ENCODE measurements around the gene USP20.
A peak's percentile ranks its signal among the peaks of the same experiment; 100 is the strongest.

The USP20 gene

DNA sequence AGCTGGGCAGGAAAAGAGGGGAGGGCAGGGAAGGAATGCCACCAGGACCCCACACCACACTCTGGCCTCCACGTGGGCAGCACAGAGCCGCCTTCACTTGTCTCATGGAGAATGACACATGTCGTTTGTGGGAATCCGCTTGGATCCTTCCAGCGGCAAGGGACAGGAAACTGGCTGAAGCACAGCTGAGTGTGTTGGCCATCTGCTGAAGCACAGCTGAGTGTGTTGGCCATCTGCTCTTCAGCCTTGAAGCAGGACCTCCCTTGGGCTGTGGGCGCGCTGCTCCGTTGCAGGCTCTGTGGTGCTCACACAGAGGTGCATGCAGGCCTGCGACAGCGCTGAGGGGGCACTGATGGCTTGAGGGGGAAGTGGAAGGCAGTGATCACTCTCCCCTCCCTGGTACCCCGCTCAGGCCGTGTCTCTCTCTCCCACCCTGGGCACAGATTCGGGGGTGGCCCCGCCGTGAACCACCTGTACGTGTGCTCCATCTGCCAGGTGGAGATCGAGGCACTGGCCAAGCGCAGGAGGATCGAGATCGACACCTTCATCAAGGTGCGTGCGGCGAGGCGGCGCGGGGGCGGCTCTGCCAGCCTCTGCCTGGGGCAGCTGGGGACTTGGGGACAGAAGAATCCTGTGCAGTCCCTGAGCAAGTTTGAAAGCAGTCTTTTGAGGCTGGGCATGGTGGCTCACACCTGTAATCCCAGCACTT, 40.6 kb downstream of the USP20 start:
- no peak for ATAC-seq

DNA sequence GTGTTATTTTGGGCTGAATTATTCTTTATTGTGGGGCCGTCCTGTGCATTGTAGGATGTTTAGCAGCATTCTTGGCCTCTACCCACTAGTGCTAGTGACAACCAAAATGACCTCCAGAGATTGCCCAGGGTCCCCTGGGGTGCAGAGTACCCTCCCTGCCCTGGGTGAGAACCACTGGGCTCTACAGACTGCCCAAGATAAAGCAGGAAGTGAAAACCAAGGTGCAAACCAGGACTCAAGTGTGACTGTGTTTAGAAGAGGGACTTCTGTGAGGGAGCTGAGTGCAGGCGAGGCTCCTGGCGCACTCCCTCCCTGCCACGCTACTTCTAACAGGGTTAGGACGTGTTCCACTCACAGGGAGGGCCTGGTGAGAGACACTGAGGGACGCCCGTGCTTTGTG, 41.6 kb downstream of the USP20 start:
- ATAC-seq: no peak

DNA sequence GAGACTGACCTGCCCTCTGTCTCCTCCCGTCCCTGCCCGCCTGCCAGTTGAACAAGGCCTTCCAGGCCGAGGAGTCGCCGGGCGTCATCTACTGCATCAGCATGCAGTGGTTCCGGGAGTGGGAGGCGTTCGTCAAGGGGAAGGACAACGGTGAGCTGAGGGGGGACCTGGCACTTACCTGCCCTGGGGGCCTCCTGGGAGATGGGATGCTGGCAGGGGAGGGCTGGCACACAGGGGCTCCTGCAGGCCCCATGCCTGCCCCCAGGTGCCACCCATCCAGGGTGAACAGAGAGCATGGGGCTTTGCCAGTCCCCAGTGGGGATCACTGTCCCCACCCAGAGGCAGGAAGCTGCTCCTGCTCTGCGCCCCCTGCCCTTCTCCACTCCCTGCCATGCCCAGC, 43.0 kb downstream of the USP20 start:
- ATAC-seq: no peak

DNA sequence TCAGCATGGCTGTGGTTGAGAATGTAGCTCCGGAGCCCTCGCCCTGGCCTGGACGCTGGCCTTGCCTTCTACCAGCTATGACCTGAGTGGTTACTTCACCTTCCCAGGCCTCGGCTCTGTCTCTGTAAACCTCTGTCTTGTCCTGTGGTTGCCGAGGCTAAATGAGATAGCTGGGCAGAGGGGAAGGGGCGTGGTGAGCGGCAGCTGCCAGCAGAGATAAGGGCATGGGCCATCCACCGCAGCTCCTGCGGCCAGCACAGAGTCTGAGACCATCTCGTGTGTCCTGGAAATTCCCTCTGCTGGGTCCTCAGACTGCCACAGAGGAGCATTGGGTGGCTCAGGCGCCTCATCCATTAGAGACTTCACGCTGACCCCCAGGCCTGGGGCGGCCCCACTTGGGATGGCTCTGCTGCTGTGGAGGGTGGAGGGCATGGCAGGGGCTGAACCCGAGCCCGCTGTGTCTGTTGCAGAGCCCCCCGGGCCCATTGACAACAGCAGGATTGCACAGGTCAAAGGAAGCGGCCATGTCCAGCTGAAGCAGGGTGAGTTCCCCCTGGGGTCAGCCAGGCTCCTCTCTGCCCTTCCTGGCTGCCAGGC, 43.9 kb downstream of the USP20 start:
- no peak for ATAC-seq

DNA sequence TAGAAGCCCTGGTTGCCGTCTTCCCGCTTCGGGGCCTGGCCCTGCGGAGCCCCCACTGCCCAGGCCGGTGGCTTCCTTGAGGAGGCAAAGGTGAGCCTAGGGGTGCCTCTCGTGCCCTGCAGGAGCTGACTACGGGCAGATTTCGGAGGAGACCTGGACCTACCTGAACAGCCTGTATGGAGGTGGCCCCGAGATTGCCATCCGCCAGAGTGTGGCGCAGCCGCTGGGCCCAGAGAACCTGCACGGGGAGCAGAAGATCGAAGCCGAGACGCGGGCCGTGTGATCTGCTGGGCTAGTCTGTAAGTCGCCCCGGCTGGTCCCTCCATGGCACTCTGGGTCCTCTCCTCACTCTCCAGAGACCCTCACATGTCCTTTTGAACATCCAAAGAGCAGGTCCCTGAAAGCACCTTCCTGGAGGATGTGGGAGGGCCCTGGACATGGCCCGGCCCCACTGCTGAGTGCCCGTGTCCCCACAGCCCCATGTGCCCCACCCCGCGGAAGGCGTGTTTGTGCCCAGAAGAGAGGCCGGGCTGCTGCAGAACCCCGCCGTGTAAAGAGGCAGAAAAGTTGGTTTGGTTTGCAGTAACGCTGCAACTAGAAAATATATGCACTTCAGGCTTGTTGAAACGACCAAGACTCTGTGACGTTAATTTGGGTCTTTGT, 44.9 kb downstream of the USP20 start:
- no peak for ATAC-seq

DNA sequence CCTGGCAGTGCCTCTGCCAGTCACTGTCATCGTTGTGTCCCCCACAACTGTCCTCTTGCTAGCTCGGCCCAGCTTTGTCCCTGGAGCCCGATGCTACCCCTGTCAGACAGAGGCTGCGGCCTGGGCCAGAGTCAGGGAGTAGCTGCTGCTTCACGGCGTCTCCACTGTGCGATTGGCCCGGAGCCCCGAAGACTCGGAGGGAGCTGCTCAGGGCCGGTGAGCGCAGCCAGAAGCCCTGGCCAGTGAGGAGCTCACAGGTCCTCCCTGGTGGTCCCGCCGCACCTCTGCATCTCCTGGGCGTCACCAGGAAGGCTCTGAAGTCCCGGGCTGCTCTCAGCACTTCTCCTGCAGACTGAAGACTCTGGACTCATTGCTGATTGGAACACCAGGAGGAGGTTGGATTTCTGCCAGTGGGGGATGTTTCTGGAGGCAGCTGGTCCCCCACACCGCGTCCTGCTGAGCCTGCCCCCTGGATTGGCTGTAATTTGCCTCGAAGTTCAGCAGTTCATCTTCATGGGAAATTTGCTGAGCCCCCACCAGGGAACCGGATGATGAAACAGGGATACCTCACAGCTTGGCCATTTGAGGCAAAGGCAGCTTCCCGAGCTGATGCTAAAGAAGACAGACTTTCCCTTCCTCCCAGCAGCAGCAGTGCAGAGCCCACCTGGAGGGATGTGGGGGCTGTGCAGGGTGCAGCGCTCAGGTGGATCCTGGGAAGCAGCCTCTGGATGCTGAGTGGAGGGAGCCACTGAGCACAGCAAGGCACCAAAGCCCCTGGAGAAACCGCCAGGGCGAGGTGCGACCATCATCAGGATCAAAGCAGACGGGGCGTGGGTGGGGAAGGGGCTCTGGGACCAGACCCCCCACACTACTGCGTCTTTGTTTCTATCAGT, 45.6 kb downstream of the USP20 start:
- no peak for ATAC-seq

DNA sequence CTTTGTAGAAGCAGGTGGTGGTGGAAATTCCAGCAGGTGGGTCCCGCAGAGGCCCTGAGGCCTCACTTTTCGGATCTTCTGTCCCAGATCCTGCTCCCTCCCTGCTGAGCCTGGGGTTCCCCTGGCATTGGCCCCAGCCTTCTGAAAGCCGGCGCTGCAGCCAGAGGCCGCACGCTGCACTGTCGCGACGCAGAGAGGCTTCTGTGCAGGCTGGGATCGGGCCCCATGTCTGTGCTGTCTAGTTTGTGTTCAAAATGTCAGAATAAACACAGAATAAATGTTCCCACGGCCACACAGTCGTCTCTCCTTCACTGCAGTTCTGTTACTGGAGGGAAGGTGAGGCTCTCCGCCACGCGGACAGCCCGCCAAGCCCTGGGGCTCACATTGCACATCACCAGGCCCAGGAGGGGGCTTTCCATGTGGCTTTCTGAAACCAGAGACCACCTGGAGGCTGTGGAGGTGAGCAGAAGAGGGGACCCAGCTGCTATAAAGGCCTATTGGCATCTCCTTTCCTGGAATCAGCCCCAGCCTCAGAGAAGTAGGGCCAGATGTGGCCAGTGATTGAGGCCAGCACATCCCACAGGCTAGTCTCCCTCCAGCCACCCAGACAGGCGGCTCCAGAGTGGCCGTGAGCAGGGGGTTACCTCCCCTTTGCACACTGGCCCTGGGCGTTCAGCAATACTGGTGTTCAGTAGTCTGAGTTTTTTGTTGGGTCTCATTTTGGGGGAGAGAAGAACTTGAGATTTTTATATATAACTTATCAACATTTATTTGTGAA, 46.5 kb downstream of the USP20 start:
- no peak for ATAC-seq

DNA sequence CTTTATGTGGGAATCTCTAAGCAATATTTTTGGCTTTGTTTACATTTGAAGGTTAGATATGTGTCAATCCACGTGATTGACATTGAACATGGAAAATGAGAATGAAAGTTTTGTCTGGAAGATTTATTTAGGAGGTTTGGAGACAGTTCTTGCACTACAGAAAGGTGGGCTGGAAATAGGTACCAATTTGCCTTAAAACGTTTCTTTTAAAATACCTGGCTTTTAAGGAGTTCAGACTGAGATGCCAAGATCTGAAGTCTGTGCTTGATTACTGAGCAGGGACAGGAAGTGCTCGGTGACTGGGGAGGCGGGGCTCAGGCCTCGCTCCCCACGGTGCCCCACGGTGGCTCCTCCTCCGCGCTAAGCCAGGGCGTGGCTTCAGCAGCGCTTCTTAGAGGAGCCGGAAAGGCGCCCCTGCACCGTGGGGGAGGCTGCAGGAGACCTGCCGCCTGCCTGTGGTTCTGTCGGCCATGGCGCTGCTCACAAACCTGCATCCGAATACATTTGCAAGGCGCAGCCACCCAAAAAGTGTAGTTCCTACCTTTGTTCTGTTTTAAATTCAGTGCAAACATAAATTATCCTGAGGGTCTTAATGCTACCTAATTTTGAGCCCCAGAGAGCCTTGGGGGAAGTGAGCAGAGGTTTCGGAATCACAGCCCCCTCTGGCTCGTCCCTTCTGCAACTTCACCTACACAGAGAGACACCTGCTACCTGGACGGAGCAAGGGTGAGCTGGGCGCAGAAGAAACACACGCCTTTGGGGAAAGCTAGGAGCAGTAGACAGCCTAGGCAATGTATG, 49.2 kb downstream of the USP20 start:
- ATAC-seq: peak; percentile 55 to 57

DNA sequence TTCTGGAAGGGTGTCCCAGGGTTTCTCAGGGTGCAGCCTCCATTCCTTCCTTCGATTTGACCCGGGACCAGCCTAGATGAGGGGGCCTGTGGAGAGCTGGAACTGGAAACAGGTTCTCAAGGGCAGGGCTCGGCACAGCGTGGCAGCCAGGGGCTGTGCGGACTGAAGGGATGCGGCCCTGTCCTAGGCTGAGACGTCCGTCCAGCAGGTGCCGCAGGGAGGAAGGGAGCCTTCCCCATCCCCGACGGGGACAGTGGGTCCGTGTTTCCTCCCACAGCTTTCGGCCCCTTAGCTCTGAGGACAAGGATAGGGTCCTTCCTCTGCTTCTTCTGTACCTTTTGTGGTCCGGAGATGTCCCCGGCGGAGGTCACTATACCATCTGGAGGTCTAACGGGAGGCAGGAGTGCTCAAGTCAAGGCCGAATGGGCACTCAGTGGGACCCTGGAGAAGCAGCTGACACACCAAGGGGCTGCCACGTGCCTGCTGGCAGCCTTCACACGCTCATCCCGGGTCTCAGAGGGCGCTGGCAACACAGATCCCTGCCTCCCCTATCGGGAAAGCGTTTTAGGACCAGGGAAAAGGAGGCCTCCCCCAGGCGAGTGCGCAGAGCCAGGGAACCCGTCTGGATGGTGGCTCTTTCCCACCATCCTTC, 49.9 kb downstream of the USP20 start:
- ATAC-seq: no peak

DNA sequence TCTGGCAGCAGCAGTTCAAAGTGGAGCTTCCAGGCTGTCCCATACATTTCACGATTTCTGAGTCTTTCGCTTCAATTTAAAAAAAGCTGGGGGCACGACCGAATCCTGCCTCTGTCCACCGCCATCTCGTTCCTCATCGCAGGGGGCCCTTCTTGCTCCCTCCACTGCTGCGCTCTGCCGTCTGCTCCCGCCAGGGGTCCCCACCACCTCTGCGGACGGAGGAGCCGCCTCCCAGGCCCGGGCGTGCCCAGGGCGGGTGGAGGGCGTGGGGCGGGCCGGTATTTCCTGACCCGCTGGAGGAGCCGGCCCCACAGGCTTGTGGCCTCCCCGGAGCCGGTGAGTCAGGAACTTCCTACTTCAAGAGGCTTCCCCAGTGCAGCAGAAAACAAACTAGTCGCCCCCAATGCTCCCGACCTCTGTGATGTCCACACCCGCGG, 50.4 kb downstream of the USP20 start:
- peak; percentile 29 to 32 for ATAC-seq

DNA sequence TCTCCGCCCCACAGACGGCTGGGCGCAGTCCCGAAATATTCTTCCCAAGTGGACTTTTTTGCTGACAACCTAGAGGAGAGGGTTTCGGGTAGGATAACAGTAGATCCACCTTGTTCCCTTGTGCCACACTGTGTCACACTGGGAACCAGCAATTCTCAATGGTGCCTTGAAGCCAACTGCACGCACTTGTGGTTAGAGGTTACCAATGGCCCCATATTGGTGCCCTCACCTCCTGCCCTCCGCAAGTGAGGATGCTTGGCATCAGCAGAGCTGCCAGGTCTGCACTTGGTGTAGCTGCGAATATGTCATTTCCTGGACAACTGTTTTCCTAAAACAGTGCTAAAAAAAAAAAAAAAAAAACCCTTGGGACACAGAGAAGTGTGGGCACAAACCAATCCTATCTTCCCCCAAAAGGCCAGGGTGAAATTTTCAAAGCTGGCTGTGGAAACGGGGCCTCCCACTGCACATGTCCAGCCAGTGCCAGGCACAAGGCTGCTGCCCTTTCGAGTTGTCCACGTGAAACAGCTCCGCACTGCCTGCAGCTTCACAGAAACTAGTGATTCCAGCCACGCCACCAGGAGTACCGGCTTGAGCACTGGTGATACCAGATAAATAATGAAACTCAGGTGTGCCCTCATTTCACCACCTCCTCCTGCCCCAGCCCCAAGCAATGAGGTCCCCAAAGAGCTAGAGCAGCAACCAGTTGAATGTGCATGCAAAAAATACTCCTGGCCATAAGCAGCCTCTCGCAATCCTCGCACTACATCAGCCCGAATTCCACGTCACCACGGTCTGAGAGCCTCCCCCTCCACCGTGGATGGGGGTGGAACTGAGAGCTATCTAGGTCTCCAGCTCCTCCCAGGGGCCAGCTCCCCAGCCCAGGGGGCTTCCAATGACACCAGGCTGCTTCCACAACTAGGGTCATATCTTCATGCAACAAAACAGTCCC, 51.2 kb downstream of the USP20 start:
- ATAC-seq: no peak

DNA sequence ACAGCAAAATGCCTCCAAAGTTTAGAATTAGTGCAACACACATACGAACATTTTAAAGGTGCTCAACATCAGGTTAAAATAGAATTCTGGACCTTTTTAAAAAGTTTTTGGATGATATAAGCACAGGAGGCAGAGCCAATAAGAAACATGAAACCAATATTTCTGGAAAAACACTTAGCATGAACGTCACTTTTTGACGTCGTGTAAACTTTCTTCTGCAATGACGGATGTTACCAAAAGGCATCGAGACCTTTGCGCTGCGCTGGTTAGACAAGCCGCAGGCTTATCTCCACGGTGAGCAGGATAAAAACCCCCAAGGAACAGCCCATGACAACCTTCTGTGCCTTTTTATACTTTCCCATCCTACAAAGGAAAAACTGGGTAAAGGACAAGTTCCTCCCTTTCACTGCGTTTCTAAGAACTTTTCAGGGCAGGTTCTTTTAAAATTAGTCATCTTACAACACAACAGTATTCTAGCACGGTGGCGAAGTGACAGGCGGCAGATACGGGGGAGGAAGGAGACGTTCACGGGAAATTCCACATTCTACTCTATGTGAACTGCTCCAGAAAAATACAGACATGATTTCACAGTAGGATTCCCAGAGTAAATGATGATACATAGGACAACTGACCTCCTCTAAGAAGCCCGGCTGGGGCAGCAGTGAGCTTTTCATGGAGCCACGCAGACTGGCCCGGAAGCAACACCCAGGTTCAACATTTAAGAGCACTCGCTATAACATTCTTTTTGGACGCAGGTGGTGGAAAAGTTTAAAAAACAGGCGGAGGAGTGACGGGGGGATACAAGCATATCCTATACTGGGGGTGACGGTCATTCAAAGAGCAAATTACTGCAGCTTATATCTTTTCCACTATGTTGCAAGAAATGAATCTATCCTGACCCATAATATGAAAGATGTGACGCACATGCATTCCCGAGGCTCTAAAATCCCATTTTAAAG, 52.4 kb downstream of the USP20 start:
- ATAC-seq: peak; percentile 8 to 20

DNA sequence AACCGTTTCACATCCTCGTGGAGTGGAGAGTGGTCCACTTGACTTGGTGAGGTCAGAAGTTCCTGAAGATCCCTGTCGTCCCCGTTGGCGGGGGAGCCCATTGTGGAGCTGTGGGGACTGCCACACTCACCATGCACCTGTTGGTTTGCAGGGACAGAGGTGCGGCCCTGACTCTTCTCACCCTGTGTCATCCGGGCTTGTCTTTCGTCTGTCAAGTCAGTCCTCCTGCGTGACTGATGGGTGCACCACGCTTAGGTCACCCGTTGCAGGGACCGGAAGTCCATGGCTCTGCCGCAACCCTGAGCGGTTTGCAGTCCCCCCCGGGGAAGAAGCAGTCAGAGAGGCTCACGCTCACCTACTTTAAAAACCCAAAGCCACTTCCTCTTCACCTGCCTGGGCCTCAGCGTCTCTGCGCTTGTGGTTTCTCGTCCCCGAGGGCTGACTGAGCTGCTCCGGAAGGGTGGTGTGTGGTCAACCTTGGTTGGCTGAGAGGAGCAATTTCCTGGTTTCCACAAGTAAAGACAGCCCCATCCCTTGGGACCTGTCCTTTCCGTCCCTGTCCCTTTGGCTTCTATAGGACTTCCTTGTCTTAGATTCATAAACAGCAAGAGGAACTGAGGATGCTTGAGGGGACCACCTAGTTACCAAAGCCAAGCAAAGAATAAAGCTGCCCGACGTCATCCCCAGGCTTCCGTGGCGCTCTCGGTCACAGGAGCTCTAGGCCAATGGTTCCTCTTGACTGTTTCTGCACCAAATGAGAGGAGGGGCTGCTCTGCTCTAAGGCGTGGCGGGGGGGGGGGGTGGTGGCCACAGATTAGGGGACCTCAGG, 53.2 kb downstream of the USP20 start:
- peak; percentile 66 to 67 for ATAC-seq

DNA sequence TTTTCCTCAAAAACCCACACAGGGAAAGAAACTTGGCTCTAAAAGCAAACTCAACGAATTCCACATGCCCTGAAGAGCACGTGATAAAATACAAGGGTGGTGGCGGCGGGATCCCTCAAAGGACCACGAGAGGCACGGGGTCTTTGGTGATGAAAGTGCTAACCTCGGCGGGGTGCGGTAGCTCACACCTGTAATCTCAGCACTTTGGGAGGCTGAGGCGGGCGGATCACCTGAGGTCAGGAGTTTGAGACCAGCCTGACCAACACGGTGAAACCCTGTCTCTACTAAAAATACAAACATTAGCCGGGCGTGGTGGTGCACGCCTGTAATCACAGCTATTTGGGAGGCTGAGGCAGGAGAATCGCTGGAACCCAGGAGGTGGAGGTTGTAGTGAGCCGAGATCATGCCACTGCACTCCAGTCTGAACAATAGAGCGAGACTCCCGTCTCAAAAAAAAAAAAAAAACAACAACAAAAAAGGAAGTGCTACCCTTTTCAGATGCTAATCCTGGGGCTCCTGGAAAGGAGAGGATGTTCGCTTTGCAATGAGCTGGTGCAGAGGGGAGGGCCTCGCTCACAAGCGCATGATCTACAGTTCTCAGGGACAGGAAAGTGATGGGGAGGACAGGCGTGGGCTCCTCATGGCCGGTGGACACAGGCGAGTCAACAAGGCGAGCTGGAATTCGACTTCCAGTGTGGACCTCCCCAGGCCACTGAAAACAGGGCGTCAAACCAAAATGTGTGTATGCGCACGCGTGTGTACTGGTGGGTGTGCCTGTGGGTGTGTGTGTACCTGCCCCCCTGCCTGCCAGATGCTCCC, 54.1 kb downstream of the USP20 start:
- no peak for ATAC-seq

DNA sequence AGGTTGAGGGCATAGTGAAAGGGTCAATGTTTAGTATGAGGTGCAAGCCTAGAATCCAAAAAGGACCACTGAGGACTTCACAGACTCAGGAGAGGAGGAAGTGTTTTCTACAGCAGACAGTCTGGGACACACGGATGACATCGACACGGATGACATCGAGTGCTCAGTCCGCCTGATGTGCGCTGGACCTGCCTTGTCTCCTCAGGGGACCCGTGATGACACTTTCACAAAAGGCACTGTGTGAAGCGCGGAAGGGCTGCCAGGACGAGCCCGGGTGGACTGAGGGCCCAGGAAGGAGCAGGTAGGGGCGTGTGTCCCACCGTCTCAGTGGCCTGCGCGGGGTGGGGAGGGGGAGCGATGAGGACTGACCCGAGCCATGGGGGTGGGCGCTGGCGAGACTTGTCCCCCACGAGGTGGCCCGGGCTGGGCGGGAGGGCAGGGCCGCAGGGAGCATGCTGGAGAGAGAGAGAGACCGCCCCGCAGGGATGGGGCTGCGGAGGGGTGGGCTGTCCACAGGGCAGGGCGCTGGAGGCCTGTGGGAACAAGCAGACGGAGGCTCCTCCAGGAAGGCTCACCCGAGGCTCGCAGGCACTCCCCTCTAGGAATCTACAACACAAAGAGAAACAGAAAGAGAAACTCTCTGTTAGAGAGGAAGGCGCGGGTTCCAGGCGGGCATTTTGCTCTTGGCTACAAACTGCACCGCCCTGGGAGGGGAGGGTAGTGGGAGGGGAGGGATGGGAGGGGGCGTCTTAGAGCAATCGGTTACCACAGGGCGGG, 54.9 kb downstream of the USP20 start:
- peak; percentile 1 for ATAC-seq

Data from activated CD4-positive, CD25-positive, alpha-beta regulatory T cell treated with anti-CD3 and anti-CD28 coated beads, Interleukin-2, amount 50 U/mL, for 24 hours (primary cell).